ENCODE data around the gene ADGRV1.

DNA sequence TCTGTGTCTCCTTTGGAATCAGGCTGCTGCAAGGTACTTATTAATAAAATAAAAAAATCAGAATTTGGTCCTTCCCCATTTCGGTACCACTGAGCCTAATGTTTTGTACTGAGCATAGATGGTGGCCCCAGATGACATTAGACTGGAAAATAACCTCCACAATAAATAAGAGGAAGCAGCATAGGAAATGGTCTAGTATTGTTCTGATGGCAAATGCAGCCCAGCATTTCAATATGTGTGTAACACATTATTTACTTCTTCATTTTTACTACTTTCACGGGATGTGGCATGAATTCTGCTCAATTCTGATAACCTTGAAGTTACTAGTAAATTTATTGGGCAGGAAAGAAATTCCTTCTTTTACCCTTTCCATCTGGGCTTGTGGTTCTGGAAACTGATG, 295.6 kb downstream of the ADGRV1 start:
- TF ChIP-seq, protein P1, sequence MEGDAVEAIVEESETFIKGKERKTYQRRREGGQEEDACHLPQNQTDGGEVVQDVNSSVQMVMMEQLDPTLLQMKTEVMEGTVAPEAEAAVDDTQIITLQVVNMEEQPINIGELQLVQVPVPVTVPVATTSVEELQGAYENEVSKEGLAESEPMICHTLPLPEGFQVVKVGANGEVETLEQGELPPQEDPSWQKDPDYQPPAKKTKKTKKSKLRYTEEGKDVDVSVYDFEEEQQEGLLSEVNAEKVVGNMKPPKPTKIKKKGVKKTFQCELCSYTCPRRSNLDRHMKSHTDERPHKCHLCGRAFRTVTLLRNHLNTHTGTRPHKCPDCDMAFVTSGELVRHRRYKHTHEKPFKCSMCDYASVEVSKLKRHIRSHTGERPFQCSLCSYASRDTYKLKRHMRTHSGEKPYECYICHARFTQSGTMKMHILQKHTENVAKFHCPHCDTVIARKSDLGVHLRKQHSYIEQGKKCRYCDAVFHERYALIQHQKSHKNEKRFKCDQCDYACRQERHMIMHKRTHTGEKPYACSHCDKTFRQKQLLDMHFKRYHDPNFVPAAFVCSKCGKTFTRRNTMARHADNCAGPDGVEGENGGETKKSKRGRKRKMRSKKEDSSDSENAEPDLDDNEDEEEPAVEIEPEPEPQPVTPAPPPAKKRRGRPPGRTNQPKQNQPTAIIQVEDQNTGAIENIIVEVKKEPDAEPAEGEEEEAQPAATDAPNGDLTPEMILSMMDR (IDR thresholded peaks at IDR 0.05), result no peak
- TF ChIP-seq POLR2A (IDR thresholded peaks at IDR 0.05), result no peak

Data from Peyer's patch (tissue), 4 donors.